ENCODE results near the gene FOXP2. TPM values are rescaled to one million over a fixed set of nuclear protein-coding genes. Genes with fewer than 3 reads are reported as not detected.

FOXP2 gene
- total and polyA plus RNA-seq, 2 donors: 0.14 to 0.19 TPM

- Histone ChIP-seq H3K27ac (ENCODE audit: low read depth in 1 of 2, low read length in 1 of 2) (no peak overlapping the region), H3K4me1 (ENCODE audit: control insufficient read depth in 2 of 2, insufficient read depth in 2 of 2, low read length in 2 of 2) (no peaks in the 10 kb centered on the region), H3K36me3 (ENCODE audit: control insufficient read depth in 2 of 2, insufficient read depth in 2 of 2, low read length in 1 of 2) (no peaks in the 10 kb centered on the region), H3K4me3 (ENCODE audit: low read length in 2 of 2) (no peak overlapping the region), H3K9me3 (ENCODE audit: control insufficient read depth in 2 of 2, insufficient read depth in 1 of 2, low read length in 1 of 2) (no peaks in the 10 kb centered on the region), H3K27me3 (ENCODE audit: control insufficient read depth in 2 of 2, insufficient read depth in 1 of 2, low read length in 1 of 2) (no peaks in the 10 kb centered on the region)
- no peak for DNase-seq (ENCODE audit: low read depth in 6 of 9, low spot score in 9 of 9)
- WGBS: 90% methylated on average over 3 of the region's 3 CpGs
Measured at GRCh38 chr7:114689406-114689805, 274.8 kb downstream of the FOXP2 start.

GRCh38 chr7:114691605-114692004 is 277.0 kb downstream of the FOXP2 start:
- Histone ChIP-seq H3K27ac (ENCODE audit: low read depth in 1 of 2, low read length in 1 of 2) (no peak overlapping the region), H3K4me3 (ENCODE audit: low read length in 2 of 2) (no peak overlapping the region), H3K36me3 (ENCODE audit: control insufficient read depth in 2 of 2, insufficient read depth in 2 of 2, low read length in 1 of 2) (no peaks in the 10 kb centered on the region), H3K9me3 (ENCODE audit: control insufficient read depth in 2 of 2, insufficient read depth in 1 of 2, low read length in 1 of 2) (no peaks in the 10 kb centered on the region), H3K27me3 (ENCODE audit: control insufficient read depth in 2 of 2, insufficient read depth in 1 of 2, low read length in 1 of 2) (no peaks in the 10 kb centered on the region), H3K4me1 (ENCODE audit: control insufficient read depth in 2 of 2, insufficient read depth in 2 of 2, low read length in 2 of 2) (no peaks in the 10 kb centered on the region)
- no peak for DNase-seq (ENCODE audit: low read depth in 6 of 9, low spot score in 9 of 9)
- 94% methylated on average over 6 of the region's 6 CpGs for WGBS

- H3K4me1 ChIP-seq (ENCODE audit: control insufficient read depth in 2 of 2, insufficient read depth in 2 of 2, low read length in 2 of 2): no peaks in the 10 kb centered on the region
- H3K27ac ChIP-seq (ENCODE audit: low read depth in 1 of 2, low read length in 1 of 2): no peak overlapping the region
- no peak overlapping the region for H3K4me3 ChIP-seq (ENCODE audit: low read length in 2 of 2)
- no peaks in the 10 kb centered on the region for H3K9me3 ChIP-seq (ENCODE audit: control insufficient read depth in 2 of 2, insufficient read depth in 1 of 2, low read length in 1 of 2)
- DNase-seq (ENCODE audit: low read depth in 6 of 9, low spot score in 9 of 9): no peak
- no peaks in the 10 kb centered on the region for H3K36me3 ChIP-seq (ENCODE audit: control insufficient read depth in 2 of 2, insufficient read depth in 2 of 2, low read length in 1 of 2)
- 96% methylated on average over 4 of the region's 4 CpGs for WGBS
- no peaks in the 10 kb centered on the region for H3K27me3 ChIP-seq (ENCODE audit: control insufficient read depth in 2 of 2, insufficient read depth in 1 of 2, low read length in 1 of 2)
Measured at GRCh38 chr7:114695182-114695581, 280.6 kb downstream of the FOXP2 start.

GRCh38 chr7:114700247-114700928 is 285.8 kb downstream of the FOXP2 start:
- Histone ChIP-seq H3K36me3 (ENCODE audit: control insufficient read depth in 2 of 2, insufficient read depth in 2 of 2, low read length in 1 of 2) (no peaks in the 10 kb centered on the region), H3K27me3 (ENCODE audit: control insufficient read depth in 2 of 2, insufficient read depth in 1 of 2, low read length in 1 of 2) (no peaks in the 10 kb centered on the region), H3K4me3 (ENCODE audit: low read length in 2 of 2) (no peak overlapping the region), H3K27ac (ENCODE audit: low read depth in 1 of 2, low read length in 1 of 2) (no peak overlapping the region), H3K9me3 (ENCODE audit: control insufficient read depth in 2 of 2, insufficient read depth in 1 of 2, low read length in 1 of 2) (no peaks in the 10 kb centered on the region), H3K4me1 (ENCODE audit: control insufficient read depth in 2 of 2, insufficient read depth in 2 of 2, low read length in 2 of 2) (no peaks in the 10 kb centered on the region)
- 97% methylated on average over 3 of the region's 3 CpGs for WGBS
- DNase-seq (ENCODE audit: low read depth in 6 of 9, low spot score in 9 of 9): no peak

- no peaks in the 10 kb centered on the region for H3K9me3 ChIP-seq (ENCODE audit: control insufficient read depth in 2 of 2, insufficient read depth in 1 of 2, low read length in 1 of 2)
- DNase-seq (ENCODE audit: low read depth in 6 of 9, low spot score in 9 of 9): no peak
- H3K4me1 ChIP-seq (ENCODE audit: control insufficient read depth in 2 of 2, insufficient read depth in 2 of 2, low read length in 2 of 2): no peaks in the 10 kb centered on the region
- no peaks in the 10 kb centered on the region for H3K36me3 ChIP-seq (ENCODE audit: control insufficient read depth in 2 of 2, insufficient read depth in 2 of 2, low read length in 1 of 2)
- no peak overlapping the region for H3K4me3 ChIP-seq (ENCODE audit: low read length in 2 of 2)
- no peaks in the 10 kb centered on the region for H3K27me3 ChIP-seq (ENCODE audit: control insufficient read depth in 2 of 2, insufficient read depth in 1 of 2, low read length in 1 of 2)
- 89% methylated on average over 6 of the region's 6 CpGs for WGBS
- no peak overlapping the region for H3K27ac ChIP-seq (ENCODE audit: low read depth in 1 of 2, low read length in 1 of 2)
Measured at GRCh38 chr7:114703677-114704076, 289.1 kb downstream of the FOXP2 start.

GRCh38 chr7:114708646-114709045 is 294.0 kb downstream of the FOXP2 start:
- no peaks in the 10 kb centered on the region for H3K9me3 ChIP-seq (ENCODE audit: control insufficient read depth in 2 of 2, insufficient read depth in 1 of 2, low read length in 1 of 2)
- DNase-seq (ENCODE audit: low read depth in 6 of 9, low spot score in 9 of 9): no peak
- no peak overlapping the region for H3K27ac ChIP-seq (ENCODE audit: low read depth in 1 of 2, low read length in 1 of 2)
- no peaks in the 10 kb centered on the region for H3K27me3 ChIP-seq (ENCODE audit: control insufficient read depth in 2 of 2, insufficient read depth in 1 of 2, low read length in 1 of 2)
- no peaks in the 10 kb centered on the region for H3K36me3 ChIP-seq (ENCODE audit: control insufficient read depth in 2 of 2, insufficient read depth in 2 of 2, low read length in 1 of 2)
- no peak overlapping the region for H3K4me3 ChIP-seq (ENCODE audit: low read length in 2 of 2)
- 82% methylated on average over 6 of the region's 6 CpGs for WGBS
- no peaks in the 10 kb centered on the region for H3K4me1 ChIP-seq (ENCODE audit: control insufficient read depth in 2 of 2, insufficient read depth in 2 of 2, low read length in 2 of 2)

- Histone ChIP-seq H3K27ac (ENCODE audit: low read depth in 1 of 2, low read length in 1 of 2) (no peak overlapping the region), H3K4me3 (ENCODE audit: low read length in 2 of 2) (no peak overlapping the region), H3K9me3 (ENCODE audit: control insufficient read depth in 2 of 2, insufficient read depth in 1 of 2, low read length in 1 of 2) (no peaks in the 10 kb centered on the region), H3K4me1 (ENCODE audit: control insufficient read depth in 2 of 2, insufficient read depth in 2 of 2, low read length in 2 of 2) (no peaks in the 10 kb centered on the region), H3K27me3 (ENCODE audit: control insufficient read depth in 2 of 2, insufficient read depth in 1 of 2, low read length in 1 of 2) (no peaks in the 10 kb centered on the region), H3K36me3 (ENCODE audit: control insufficient read depth in 2 of 2, insufficient read depth in 2 of 2, low read length in 1 of 2) (no peaks in the 10 kb centered on the region)
- WGBS: 85% methylated on average over 5 of the region's 5 CpGs
- no peak for DNase-seq (ENCODE audit: low read depth in 6 of 9, low spot score in 9 of 9)
Measured at GRCh38 chr7:114710499-114710898, 295.9 kb downstream of the FOXP2 start.

- H3K9me3 ChIP-seq (ENCODE audit: control insufficient read depth in 2 of 2, insufficient read depth in 1 of 2, low read length in 1 of 2): no peaks in the 10 kb centered on the region
- 85% methylated on average over 4 of the region's 4 CpGs for WGBS
Measured at GRCh38 chr7:114711241-114711640, 296.6 kb downstream of the FOXP2 start.

GRCh38 chr7:114715907-114716306 is 301.3 kb downstream of the FOXP2 start:
- Histone ChIP-seq H3K4me3 (ENCODE audit: low read length in 2 of 2) (no peak overlapping the region), H3K27ac (ENCODE audit: low read depth in 1 of 2, low read length in 1 of 2) (no peak overlapping the region), H3K9me3 (ENCODE audit: control insufficient read depth in 2 of 2, insufficient read depth in 1 of 2, low read length in 1 of 2) (no peaks in the 10 kb centered on the region), H3K4me1 (ENCODE audit: control insufficient read depth in 2 of 2, insufficient read depth in 2 of 2, low read length in 2 of 2) (no peaks in the 10 kb centered on the region), H3K27me3 (ENCODE audit: control insufficient read depth in 2 of 2, insufficient read depth in 1 of 2, low read length in 1 of 2) (no peaks in the 10 kb centered on the region), H3K36me3 (ENCODE audit: control insufficient read depth in 2 of 2, insufficient read depth in 2 of 2, low read length in 1 of 2) (no peaks in the 10 kb centered on the region)
- 57% methylated on average over 3 of the region's 3 CpGs for WGBS
- no peak for DNase-seq (ENCODE audit: low read depth in 6 of 9, low spot score in 9 of 9)

More at GRCh38 chr7:114711241-114711640, 296.6 kb downstream of the FOXP2 start:
- H3K36me3 ChIP-seq (ENCODE audit: control insufficient read depth in 2 of 2, insufficient read depth in 2 of 2, low read length in 1 of 2): no peaks in the 10 kb centered on the region
- H3K4me3 ChIP-seq (ENCODE audit: low read length in 2 of 2): no peak overlapping the region
- no peaks in the 10 kb centered on the region for H3K27me3 ChIP-seq (ENCODE audit: control insufficient read depth in 2 of 2, insufficient read depth in 1 of 2, low read length in 1 of 2)
- no peak for DNase-seq (ENCODE audit: low read depth in 6 of 9, low spot score in 9 of 9)
- no peaks in the 10 kb centered on the region for H3K4me1 ChIP-seq (ENCODE audit: control insufficient read depth in 2 of 2, insufficient read depth in 2 of 2, low read length in 2 of 2)
- H3K27ac ChIP-seq (ENCODE audit: low read depth in 1 of 2, low read length in 1 of 2): no peak overlapping the region
